CD4-positive, alpha-beta T cell treated with Interleukin-4 for 4 hours (primary cell): ENCODE results near the gene PANX2.
"Not testable (repeated sequence)": the region's sequence is repeated elsewhere in the genome, so short reads cannot be mapped to it uniquely, and the experiment has no call there.

Experiments used
- DNase-seq: peaks from one replicate; pipeline ENCODE4 v3.0.0-alpha.2; 2020

PANX2 gene

DNA sequence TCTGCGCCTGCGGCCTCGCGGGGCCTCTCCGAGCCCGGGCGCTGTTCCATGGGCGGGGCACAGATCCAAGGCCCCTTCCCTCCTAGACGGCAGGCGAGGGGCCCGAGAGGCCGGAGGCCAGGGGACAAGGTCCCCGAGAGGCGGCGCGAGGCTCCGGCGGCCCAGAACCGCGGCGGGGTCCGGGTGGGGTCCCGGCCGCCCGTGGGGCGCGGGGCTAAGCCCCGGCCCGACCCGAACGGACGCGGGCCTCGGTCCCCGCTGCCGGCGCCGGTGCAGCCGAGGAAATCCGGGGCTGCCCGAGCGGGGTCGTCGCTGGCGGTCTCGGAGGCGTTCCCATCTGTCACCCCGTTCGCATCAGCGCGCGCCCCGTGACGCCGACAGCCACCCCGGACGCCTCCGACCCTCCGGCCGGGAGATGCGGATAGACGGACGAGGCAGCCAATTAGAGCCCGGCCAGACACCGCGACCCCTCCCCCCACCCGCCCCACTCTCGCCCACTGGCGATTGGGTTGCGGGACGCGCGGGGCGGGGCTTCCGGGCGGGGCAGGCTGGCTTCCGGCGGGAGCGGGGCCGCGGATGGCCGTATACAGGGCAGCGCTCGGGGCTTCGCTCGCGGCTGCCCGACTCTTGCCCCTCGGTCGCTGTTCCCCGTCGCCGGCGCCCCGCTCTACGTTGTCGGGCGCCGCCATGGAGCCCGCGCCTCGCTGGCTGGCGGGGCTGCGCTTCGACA is 30.1 kb downstream of the PANX2 start, which contains the start of gene SELENOO:
TSS of gene SELENOO (plus strand) at position 551 of the 730 bp plus-strand sequence. CDS start at position 577, 26 bp downstream.
- peak; percentile 91 for DNase-seq

DNA sequence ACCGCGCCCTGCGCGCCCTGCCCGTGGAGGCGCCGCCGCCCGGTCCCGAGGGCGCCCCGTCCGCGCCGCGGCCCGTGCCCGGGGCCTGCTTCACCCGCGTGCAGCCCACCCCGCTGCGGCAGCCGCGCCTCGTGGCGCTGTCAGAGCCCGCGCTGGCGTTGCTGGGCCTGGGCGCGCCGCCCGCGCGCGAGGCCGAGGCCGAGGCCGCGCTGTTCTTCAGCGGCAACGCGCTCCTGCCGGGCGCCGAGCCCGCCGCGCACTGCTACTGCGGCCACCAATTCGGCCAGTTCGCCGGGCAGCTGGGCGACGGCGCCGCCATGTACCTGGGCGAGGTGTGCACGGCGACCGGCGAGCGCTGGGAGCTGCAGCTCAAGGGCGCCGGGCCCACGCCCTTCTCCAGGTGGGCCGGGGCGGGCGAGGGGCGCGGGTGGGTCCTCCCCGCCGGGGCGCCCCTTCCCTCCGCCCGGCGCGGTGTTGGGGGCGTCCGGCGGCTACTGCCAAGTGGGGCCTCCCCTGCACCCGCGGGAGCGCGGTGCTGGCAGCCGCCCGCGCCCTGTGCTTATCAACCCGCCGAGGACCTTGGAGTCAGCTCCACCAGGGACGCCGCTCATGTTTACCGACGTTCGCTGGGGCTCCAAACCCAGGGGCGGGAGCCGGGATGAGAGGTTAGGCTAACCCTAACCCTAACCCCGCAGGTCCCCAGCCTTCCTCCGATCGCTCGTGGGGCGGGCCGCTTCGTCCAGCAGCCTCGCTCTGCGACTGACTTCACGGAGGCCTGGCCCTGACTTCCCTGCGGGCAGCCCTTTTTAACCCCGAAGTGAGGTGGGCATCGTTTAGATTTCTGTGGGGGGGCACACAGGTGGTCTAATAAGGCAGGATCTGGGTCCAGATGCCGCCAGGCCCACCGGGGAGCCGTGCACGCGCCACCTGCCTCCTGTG is 30.9 kb downstream of the PANX2 start:
- no peak for DNase-seq

- DNase-seq: no peak
These were observed 31.7 kb downstream of the PANX2 start for GRCh38 chr22:50202130-50202666.

DNA sequence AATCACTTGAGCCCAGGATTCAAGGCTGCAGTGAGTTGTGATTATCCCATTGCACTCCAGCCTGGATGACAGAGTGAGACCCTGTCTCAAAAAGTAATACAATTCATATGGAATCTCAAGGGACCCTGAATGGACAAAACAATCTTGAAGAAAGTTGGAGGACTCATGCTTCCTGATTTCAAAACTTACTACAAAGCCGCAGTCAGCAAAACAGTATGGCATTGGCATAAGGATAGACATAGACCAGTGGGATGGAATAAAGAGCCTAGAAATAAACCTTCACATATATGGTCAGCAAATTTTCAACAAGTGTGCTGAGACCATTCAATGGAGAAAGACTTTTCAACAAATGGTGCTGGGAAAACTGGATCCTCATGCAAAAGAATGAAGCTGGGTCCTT is 32.8 kb downstream of the PANX2 start:
- no peak for DNase-seq

DNA sequence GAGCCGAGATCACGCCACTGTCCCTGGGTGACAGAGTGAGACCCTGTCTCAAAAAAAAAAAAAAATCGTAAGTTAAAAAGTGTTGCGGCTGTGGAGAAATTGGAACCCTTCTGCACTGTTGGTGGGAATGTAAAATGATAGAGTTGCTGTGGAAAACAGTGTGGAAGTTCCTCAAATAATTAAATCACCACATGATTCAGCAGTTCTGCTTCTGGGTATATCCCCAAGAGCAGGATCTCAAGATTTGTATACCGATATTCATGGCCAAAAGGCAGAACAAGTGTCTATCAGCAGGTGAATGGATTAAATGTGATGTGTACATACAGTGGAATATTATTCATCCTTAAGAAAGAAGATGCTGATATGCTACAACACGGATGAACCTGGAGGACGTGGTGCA is 34.0 kb downstream of the PANX2 start:
- DNase-seq: no peak

DNA sequence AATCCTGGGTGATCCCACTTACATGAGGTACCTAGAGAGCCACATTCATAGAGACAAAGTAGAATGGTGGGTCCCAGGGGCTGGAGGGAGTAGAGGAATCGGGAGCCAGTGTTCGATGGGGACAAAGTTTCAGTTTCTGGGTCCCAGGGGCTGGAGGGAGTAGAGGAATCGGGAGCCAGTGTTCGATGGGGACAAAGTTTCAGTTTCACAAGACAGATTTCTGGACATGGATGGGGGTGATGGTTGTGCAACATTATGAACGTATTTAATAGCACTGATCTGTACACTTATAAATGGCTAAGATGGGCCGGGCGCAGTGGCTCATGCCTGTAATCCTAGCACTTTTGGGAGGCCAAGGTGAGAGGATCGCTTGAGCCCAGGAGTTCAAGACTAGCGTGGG is 34.5 kb downstream of the PANX2 start:
- not testable (repeated sequence) for DNase-seq

DNA sequence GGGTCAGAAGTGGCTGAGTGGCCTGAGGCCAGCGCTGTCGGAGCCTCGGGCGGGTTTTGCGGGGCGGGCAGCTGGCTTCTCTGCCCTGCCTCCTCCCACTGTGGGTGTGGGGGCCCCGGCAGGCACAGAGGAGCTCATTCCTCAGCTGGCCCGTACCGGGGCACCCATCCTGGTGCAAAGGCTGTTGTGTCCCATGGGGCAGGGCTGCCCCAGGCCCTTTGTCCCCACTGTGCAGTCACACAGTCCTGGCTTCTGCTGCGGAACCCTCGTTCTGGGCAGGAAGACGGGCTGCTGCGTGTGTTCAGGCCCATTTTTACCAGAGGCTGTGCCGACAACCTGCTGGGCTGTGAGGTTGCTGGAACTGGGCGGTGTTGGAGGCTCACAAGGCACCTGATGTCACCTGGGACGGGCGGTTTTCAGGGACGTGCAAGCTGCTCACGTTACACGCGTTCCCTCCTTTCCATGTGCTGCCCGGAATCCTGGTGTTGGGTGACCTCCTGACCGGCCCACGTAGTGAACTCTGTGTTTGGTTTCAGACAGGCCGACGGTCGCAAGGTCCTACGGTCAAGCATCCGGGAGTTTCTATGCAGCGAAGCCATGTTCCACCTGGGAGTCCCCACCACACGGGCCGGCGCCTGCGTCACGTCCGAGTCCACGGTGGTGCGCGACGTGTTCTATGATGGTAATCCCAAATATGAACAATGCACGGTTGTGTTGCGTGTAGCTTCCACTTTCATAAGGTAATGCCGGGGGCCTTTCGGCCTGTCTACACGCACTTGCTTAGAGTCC is 35.4 kb downstream of the PANX2 start:
- DNase-seq: no peak

DNA sequence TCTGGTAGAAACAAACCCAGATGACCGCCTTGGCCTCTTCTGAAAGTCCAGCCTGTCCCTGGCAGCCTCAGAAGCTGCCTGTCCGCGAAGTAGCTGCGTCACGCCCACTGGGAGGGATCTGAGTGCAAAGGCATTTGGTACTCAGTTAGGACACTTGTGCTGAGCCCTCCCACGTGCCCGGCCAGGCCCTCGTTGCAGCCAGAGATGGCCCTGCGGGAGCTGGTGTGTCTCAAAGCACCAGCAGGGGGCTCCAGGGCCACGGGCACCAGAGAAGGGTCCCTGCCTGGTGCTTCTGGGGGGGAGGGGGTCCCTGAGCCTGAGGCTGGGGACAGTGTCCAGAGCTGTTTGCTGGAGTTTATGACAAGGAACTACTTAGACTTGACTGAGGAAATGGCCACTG is 36.1 kb downstream of the PANX2 start:
- DNase-seq: no peak

- no peak for DNase-seq
These were observed 37.0 kb downstream of the PANX2 start for GRCh38 chr22:50207383-50208140.

DNA sequence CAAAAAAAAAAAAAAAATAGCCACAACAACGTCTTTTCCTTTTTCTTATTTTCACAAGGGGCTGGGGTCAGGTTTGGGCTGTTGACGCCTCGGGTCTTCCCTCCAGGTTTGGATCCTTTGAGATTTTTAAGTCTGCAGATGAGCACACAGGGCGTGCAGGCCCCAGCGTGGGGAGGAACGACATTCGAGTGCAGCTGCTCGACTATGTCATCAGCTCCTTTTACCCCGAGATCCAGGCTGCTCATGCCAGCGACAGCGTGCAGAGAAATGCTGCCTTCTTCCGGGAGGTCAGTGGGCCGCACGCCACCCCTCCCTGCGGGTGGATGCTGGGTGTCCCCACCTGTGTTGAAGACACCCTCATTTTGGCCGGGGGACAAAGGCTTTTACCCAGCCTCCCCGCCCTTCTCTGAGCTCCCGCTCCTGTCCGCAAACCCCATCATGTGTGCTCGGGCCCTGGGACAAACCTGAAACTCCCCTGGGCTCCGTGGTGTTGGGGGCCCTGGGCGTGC is 38.0 kb downstream of the PANX2 start:
- DNase-seq: no peak

DNA sequence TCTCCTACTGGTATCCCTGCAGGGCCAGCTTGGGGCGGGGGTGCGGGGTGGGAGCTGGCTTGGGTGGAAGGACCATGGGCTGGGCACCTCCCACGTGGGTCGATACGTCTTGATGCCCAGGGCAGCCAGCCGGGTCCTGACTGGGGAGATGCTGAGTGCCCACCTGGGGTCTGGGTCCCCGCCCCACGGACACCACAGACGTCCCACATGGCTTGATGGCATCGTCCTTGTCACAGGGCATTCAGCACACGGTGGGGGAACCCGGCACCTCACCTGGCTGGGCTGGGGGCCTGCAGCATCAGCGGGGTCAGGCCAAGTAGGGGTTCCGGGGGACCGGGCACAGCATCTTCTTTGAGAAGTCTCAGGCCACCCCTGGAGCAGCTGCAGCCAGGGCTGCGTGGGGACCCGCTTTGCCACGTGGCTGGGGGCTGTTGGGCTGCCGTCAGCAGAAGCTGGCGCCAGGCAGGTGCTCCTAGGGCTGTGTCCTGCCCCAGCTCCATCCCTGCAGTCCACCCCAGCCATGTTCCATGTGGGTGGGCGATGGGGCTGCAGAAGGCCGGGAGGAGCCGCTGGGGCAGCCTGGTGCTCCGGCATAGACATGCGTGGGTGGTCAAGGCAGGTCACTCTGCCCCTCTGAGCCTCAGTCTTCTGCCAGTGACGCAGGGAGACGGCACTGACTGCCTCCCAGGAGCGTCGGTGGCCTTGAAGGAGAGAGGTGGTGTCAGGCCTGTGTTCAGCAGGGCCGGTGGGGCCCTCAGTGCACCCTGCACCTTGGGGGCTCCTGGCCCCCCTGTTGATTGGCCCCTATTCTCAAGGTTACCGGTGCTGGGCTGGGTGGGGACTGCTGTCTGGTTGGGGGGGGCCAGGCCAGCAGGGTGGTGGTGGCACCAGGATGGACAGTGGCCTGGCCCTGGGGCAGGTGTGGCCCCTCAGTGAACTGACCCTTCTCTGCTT is 38.7 kb downstream of the PANX2 start:
- DNase-seq: no peak

- peak; percentile 69 for DNase-seq
These were observed 39.4 kb downstream of the PANX2 start for GRCh38 chr22:50209893-50210292.

DNA sequence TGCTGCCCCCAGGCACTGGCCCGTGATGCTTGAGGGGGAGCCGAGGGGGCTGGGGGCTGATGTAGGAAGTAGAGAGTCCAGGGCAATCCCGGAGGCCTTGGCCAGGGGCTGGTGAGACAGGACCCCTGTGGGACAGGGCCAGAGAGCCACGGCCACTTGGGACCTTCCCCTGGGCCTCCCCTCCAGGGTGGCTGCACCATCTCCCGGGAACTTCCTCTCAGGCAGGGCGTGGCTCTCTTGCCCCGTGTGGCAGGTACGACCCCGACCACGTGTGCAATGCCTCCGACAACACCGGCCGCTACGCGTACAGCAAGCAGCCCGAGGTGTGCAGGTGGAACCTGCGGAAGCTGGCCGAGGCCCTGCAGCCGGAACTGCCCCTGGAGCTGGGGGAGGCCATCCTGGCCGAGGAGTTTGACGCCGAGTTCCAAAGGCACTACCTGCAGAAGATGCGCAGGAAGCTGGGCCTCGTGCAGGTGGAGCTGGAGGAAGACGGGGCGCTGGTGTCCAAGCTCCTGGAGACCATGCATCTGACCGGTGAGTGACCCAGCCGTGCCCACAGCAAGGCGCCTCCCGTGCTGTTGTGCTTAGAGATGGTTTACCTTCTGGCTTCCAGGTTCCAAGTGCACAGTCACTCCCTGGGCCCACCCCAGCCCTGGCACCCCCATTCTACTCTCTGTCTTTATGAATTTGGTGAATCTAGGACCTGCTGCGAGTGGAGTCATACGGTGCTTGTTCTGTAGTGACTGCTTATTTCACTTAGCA is 40.0 kb downstream of the PANX2 start:
- no peak for DNase-seq

DNA sequence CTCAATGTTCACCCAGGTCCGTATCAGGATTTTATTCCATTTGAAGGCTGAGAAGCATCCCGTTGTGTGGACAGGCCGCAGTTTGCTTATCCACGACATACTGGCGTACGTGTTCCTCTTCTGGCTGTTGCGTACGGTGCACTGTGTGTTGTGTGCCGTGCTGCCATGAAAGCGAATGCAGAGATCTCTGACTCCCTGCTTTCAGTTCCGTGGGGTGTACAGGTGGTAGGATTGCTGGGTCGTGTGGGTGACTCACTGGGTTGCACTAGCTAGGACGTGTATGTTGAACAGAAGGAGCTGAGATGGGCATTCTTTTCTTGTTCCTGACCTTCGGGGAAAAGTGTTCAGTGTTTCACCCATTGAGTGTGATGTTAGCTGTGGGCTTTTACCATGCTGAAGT is 40.6 kb downstream of the PANX2 start:
- DNase-seq: no peak

- DNase-seq: no peak
These were observed 42.7 kb downstream of the PANX2 start for GRCh38 chr22:50213263-50213662.

- DNase-seq: no peak
These were observed 44.9 kb downstream of the PANX2 start for GRCh38 chr22:50215297-50216054.

GRCh38 chr22:50216055-50216683 is 45.6 kb downstream of the PANX2 start:
- no peak for DNase-seq

DNA sequence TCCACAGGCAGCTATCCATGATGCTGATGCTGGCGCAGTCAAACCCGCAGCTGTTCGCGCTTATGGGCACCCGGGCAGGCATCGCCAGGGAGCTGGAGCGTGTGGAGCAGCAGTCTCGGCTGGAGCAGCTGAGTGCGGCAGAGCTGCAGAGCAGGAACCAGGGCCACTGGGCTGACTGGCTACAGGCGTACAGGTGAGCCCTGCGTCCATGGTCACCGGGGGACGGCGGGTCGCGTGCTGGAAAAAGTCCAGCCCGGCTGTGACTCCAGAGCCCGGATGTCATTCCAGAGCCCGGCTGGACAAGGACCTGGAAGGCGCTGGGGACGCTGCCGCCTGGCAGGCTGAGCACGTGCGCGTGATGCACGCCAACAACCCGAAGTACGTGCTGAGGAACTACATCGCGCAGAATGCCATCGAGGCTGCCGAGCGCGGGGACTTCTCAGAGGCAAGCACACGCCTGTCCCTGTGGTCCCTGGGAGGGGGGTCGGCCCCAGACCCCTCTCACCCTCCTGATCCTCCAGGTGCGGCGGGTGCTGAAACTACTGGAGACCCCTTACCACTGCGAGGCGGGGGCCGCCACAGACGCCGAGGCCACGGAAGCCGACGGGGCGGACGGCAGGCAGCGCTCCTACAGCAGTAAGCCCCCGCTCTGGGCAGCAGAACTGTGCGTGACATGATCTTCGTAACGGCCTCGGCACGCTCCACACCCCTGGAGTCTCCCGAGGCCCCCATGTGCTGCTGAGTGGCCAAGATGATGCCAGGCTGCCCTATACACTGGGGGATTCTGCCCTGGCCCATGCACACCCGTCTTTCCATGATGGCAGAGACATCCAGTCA is 46.4 kb downstream of the PANX2 start:
- no peak for DNase-seq
